Left ventricle myocardium inferior (tissue), 1 donor: ENCODE measurements around the gene ANP32E. TPM values are rescaled to one million over a fixed set of nuclear protein-coding genes. Genes with fewer than 3 reads are reported as not detected.

Experiments used
- DNase-seq: peaks from one replicate; pipeline ENCODE4 v3.0.0-alpha.2; 2020
- H3K27ac ChIP-seq: fragments of 200-600 bp; replicated peaks from 2 replicates; pipeline ENCODE4 v1.8.0; 2021
- H3K27me3 ChIP-seq: fragments of 200-600 bp; 2 replicates; pipeline ENCODE4 v1.8.0; 2021; ENCODE audit warnings: low read depth
- H3K36me3 ChIP-seq: fragments of 200-600 bp; 2 replicates; pipeline ENCODE4 v1.8.0; 2021
- H3K4me1 ChIP-seq: fragments of 200-600 bp; 2 replicates; pipeline ENCODE4 v1.8.0; 2021
- H3K4me3 ChIP-seq: fragments of 200-600 bp; 2 replicates; pipeline ENCODE4 v1.8.0; 2021; ENCODE audit warnings: mild to moderate bottlenecking, moderate library complexity
- H3K9me3 ChIP-seq: fragments of 200-600 bp; replicated peaks from 2 replicates; pipeline ENCODE4 v1.8.0; 2021
- CTCF ChIP-seq: fragments of 200-600 bp; IDR thresholded peaks from 2 replicates; pipeline ENCODE4 v1.8.0; 2021; ENCODE audit warnings: antibody characterized with exemption, mild to moderate bottlenecking, borderline replicate concordance
- intact Hi-C: fragments of 100-400 bp; cut with micrococcal nuclease; formaldehyde crosslinking; loops from one replicate; pipeline ENCODE4 v1.11.0; 2022
- long read RNA-seq: library from polyadenylated mRNA; unstranded; transcript quantifications from one replicate; pipeline ENCODE4 v2.0.0, GENCODE V29; 2021
- total RNA-seq: library from RNA; stranded (reverse); fragmentation: NEBNext Ultra II Directional; extraction: Animal tissue kit (Norgen Biotek cat#: 25700); gene quantifications from one replicate; pipeline ENCODE4 v1.2.1, GENCODE V29; 2021
- donor health status: DM: no; HTN: yes; CAD: no; lungs with severe emphysema.

ANP32E gene
- 29.3 TPM for total RNA-seq
- long read RNA-seq, transcript ANP32E-208 (7 exons, 3,451 nt): major isoform, 23 of 30 reads
- long read RNA-seq, partial matches to known transcripts: 0 of 30 reads
- long read RNA-seq, other reads (novel, unspliced or antisense): 5 of 30 reads

GRCh38 chr1:150235852-150236613 is at the start of gene ANP32E:
Gene ANP32E (minus strand): TSS chr1:150236112. CDS start chr1:150235786, 326 bp downstream.
- peaks cover 2% of the 10 kb centered on the region for H3K36me3 ChIP-seq
- H3K27me3 ChIP-seq: no peaks in the 10 kb centered on the region
- H3K27ac ChIP-seq: peak within 1 kb of the TSS; percentile 99
- intact Hi-C loops: no loop called here
- H3K4me1 ChIP-seq: peaks cover 34% of the 10 kb centered on the region
- peak; percentile 33 for TF ChIP-seq CTCF
- peak; percentile 94 for DNase-seq
- H3K9me3 ChIP-seq: no peaks in the 10 kb centered on the region
- peak within 1 kb of the TSS; percentile 99 for H3K4me3 ChIP-seq

GRCh38 chr1:150283260-150283659 is 47.3 kb upstream of the ANP32E start:
- intact Hi-C loops: no loop called here
- Histone ChIP-seq H3K27me3 (no peaks in the 10 kb centered on the region), H3K4me3 (peak overlapping the region; percentile 76), H3K36me3 (peaks cover 32% of the 10 kb centered on the region), H3K27ac (peak overlapping the region; percentile 95), H3K4me1 (peaks cover 43% of the 10 kb centered on the region), H3K9me3 (no peaks in the 10 kb centered on the region)
- TF ChIP-seq CTCF: no peak
- DNase-seq: no peak

- H3K4me1 ChIP-seq: peaks cover 43% of the 10 kb centered on the region
- peaks cover 31% of the 10 kb centered on the region for H3K36me3 ChIP-seq
- DNase-seq: no peak
- peak overlapping the region; percentile 76 for H3K4me3 ChIP-seq
- no peak for TF ChIP-seq CTCF
- intact Hi-C loops: no loop called here
- H3K27ac ChIP-seq: peak overlapping the region; percentile 95
- H3K9me3 ChIP-seq: no peaks in the 10 kb centered on the region
- H3K27me3 ChIP-seq: no peaks in the 10 kb centered on the region
Observed at GRCh38 chr1:150282558-150282958, 46.6 kb upstream of the ANP32E start.

GRCh38 chr1:150281758-150282557 is 46.0 kb upstream of the ANP32E start, which contains the start of gene CIART:
Gene CIART (plus strand): TSS chr1:150282554. CDS start chr1:150283268, 714 bp downstream.
- Histone ChIP-seq H3K27me3 (no peaks in the 10 kb centered on the region), H3K36me3 (peaks cover 26% of the 10 kb centered on the region), H3K4me3 (peak within 1 kb of the TSS; percentile 76), H3K4me1 (peaks cover 43% of the 10 kb centered on the region), H3K27ac (peak within 1 kb of the TSS; percentile 95), H3K9me3 (no peaks in the 10 kb centered on the region)
- no peak for TF ChIP-seq CTCF
- peak; percentile 92 for DNase-seq
- intact Hi-C loops: no loop called here

- Histone ChIP-seq H3K4me3 (peak overlapping the region; percentile 76), H3K27ac (peak overlapping the region; percentile 95), H3K4me1 (peaks cover 43% of the 10 kb centered on the region), H3K9me3 (no peaks in the 10 kb centered on the region), H3K27me3 (no peaks in the 10 kb centered on the region), H3K36me3 (peaks cover 19% of the 10 kb centered on the region)
- intact Hi-C loops: no loop called here
- TF ChIP-seq CTCF: peak; percentile 81
- DNase-seq: peak; percentile 79
Observed at GRCh38 chr1:150281221-150281757, 45.4 kb upstream of the ANP32E start.
